Measurements from ENCODE around the gene GTF2H1.

DNA sequence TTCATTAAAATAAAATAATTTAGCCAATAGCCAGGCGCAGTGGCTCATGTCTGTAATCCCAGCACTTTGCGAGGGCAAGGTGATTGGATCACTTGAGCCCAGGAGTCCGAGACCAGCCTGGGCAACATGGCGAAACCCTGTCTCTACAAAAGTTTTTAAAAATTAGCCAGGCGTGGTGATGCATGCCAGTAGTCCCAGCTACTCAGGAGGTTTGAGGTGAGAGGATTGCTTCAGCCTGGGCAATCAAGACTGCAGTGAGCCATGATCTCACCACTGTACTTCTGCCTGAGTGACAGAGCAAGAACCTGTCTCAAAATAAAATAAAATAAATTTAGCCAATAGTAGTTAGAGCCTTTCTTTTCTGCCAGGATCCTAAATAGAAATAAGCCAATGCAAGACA is 12.7 kb upstream of the GTF2H1 start:
- no peak for TF ChIP-seq FOXM1 (IDR thresholded peaks at IDR 0.05; ENCODE audit: borderline replicate concordance, low read depth)
- no peak for TF ChIP-seq CEBPB (IDR thresholded peaks at IDR 0.05)
- no peak for TF ChIP-seq YY1 (IDR thresholded peaks at IDR 0.05; ENCODE audit: low read depth)
- no peak for TF ChIP-seq TCF12 (IDR thresholded peaks at IDR 0.05; ENCODE audit: low read depth)
- TF ChIP-seq, protein P1, sequence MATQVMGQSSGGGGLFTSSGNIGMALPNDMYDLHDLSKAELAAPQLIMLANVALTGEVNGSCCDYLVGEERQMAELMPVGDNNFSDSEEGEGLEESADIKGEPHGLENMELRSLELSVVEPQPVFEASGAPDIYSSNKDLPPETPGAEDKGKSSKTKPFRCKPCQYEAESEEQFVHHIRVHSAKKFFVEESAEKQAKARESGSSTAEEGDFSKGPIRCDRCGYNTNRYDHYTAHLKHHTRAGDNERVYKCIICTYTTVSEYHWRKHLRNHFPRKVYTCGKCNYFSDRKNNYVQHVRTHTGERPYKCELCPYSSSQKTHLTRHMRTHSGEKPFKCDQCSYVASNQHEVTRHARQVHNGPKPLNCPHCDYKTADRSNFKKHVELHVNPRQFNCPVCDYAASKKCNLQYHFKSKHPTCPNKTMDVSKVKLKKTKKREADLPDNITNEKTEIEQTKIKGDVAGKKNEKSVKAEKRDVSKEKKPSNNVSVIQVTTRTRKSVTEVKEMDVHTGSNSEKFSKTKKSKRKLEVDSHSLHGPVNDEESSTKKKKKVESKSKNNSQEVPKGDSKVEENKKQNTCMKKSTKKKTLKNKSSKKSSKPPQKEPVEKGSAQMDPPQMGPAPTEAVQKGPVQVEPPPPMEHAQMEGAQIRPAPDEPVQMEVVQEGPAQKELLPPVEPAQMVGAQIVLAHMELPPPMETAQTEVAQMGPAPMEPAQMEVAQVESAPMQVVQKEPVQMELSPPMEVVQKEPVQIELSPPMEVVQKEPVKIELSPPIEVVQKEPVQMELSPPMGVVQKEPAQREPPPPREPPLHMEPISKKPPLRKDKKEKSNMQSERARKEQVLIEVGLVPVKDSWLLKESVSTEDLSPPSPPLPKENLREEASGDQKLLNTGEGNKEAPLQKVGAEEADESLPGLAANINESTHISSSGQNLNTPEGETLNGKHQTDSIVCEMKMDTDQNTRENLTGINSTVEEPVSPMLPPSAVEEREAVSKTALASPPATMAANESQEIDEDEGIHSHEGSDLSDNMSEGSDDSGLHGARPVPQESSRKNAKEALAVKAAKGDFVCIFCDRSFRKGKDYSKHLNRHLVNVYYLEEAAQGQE (IDR thresholded peaks at IDR 0.05; ENCODE audit: low read depth) = no peak
- TF ChIP-seq, protein P2, sequence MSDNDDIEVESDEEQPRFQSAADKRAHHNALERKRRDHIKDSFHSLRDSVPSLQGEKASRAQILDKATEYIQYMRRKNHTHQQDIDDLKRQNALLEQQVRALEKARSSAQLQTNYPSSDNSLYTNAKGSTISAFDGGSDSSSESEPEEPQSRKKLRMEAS (IDR thresholded peaks at IDR 0.05) = no peak
- no peak for TF ChIP-seq ZBTB7A (IDR thresholded peaks at IDR 0.05; ENCODE audit: low read depth)
- TF ChIP-seq TAF1 (IDR thresholded peaks at IDR 0.05; ENCODE audit: low read depth) = no peak
- no peak for TF ChIP-seq RAD21 (IDR thresholded peaks at IDR 0.05; ENCODE audit: low read depth)
- no peak for TF ChIP-seq EP300 (IDR thresholded peaks at IDR 0.05; ENCODE audit: borderline replicate concordance)
- no peak for TF ChIP-seq NFIC (IDR thresholded peaks at IDR 0.05)
- TF ChIP-seq, protein P3, sequence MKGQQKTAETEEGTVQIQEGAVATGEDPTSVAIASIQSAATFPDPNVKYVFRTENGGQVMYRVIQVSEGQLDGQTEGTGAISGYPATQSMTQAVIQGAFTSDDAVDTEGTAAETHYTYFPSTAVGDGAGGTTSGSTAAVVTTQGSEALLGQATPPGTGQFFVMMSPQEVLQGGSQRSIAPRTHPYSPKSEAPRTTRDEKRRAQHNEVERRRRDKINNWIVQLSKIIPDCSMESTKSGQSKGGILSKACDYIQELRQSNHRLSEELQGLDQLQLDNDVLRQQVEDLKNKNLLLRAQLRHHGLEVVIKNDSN (IDR thresholded peaks at IDR 0.05) = no peak
- no peak for TF ChIP-seq EGR1 (IDR thresholded peaks at IDR 0.05)
- TF ChIP-seq TEAD4 (IDR thresholded peaks at IDR 0.05) = no peak
